HCT116 (cell line): ENCODE results near the gene LRRK1. TPM values are rescaled to one million over a fixed set of nuclear protein-coding genes. Genes with fewer than 3 reads are reported as not detected.

Source experiments
- ATAC-seq: fragments of 200-7000 bp; cut with Tn5 transposase; 2 replicates; pipeline ENCODE4 v1.9.1; 2020; ENCODE audit warnings: mild to moderate bottlenecking, moderate library complexity
- BruUV-seq: library from RNA; stranded (reverse); fragments of 400-500 nt; replicated peaks from 2 replicates; lab custom pipeline; 2021; lab: Mats Ljungman, UMichigan
- CTCF ChIA-PET: fragments of 300-600 bp; sonication (Branson Sonifier 250); formaldehyde crosslinking; loops from one replicate; lab custom pipeline; 2021; ENCODE audit warnings: antibody characterized with exemption; lab: Charles Lee
- POLR2A ChIA-PET: fragments of 300-600, 350-600 bp; sonication (Branson Sonifier 250); formaldehyde crosslinking; loops from one replicate; lab custom pipeline; 2021; ENCODE audit warnings: antibody characterized with exemption; lab: Charles Lee
- RAD21 ChIA-PET, 2 experiments: fragments of 300-600 bp; sonication (Branson Sonifier 250); formaldehyde crosslinking; loops; one replicate each; lab custom pipeline; 2023; ENCODE audit warnings: low total read pairs in 2 of 2; ENCODE audit not compliant: uncharacterized antibody in 2 of 2, unreplicated experiment in 2 of 2, low non-redundant PET in 1 of 2; lab: Charles Lee
- DNase-seq: peaks from one replicate; pipeline ENCODE4 v3.0.0-alpha.2; 2010; ENCODE audit warnings: low read depth, low spot score
- H2AFZ ChIP-seq: fragments of 200-600 bp; shearing (Covaris generic), sonication (generic); 2 replicates; pipeline ENCODE4 v1.6.1; 2017; ENCODE audit warnings: low read depth, mixed run types, mixed read lengths, antibody characterized with exemption, low read length; ENCODE audit not compliant: poor library complexity, severe bottlenecking
- H3K27ac ChIP-seq: 2 replicates; pipeline ENCODE4 v1.5.1; 2012; ENCODE audit warnings: low read depth, low read length
- H3K27me3 ChIP-seq: fragments of 200-600 bp; sonication (generic); 2 replicates; pipeline ENCODE4 v1.6.1; 2016; ENCODE audit warnings: mixed run types, low read length, mixed read lengths; ENCODE audit not compliant: insufficient read depth
- H3K36me3 ChIP-seq, 2 experiments: fragments of 200-500 bp in 1 of 2; fragments of 200-600 bp in 1 of 2; sonication (Bioruptor generic) in 1 of 2; sonication (generic) in 1 of 2; 2 replicates each; pipeline versions ENCODE4 v1.5.1 to v1.6.1; 2014 to 2016; ENCODE audit warnings: low read length in 2 of 2, inconsistent platforms in 1 of 2, mixed read lengths in 1 of 2, mixed run types in 1 of 2; ENCODE audit not compliant: insufficient read depth in 2 of 2, control insufficient read depth in 1 of 2
- H3K4me1 ChIP-seq, 2 experiments: fragments of 200-600 bp in 1 of 2; sonication (generic) in 1 of 2; 2 replicates each; pipeline versions ENCODE4 v1.5.1 to v1.6.1; 2012 to 2017; ENCODE audit warnings: low read length in 2 of 2, inconsistent platforms in 1 of 2, mild to moderate bottlenecking in 1 of 2, mixed read lengths in 1 of 2, mixed run types in 1 of 2, moderate library complexity in 1 of 2; ENCODE audit not compliant: insufficient read depth in 2 of 2, control insufficient read depth in 1 of 2
- H3K4me2 ChIP-seq: fragments of 200-600 bp; sonication (generic); 2 replicates; pipeline ENCODE4 v1.6.1; 2017; ENCODE audit warnings: mixed run types, low read length, mixed read lengths
- H3K4me3 ChIP-seq, 2 experiments: fragments of 200-600 bp in 1 of 2; sonication (generic) in 1 of 2; replicated peaks in 1 of 2; 2 replicates each; pipeline ENCODE4 v1.5.1; 2011 to 2016; ENCODE audit warnings: low read length in 2 of 2, control low read depth in 1 of 2, low read depth in 1 of 2, mild to moderate bottlenecking in 1 of 2, mixed read lengths in 1 of 2, mixed run types in 1 of 2
- H3K79me2 ChIP-seq: fragments of 200-600 bp; sonication (generic); 2 replicates; pipeline ENCODE4 v1.6.1; 2017; ENCODE audit warnings: mild to moderate bottlenecking, mixed run types, low read length, moderate library complexity, mixed read lengths; ENCODE audit not compliant: insufficient read depth
- H3K9ac ChIP-seq: fragments of 200-600 bp; sonication (generic); 2 replicates; pipeline ENCODE4 v1.6.1; 2016; ENCODE audit warnings: low read length, mixed read lengths
- H3K9me2 ChIP-seq: fragments of 200-600 bp; sonication (generic), shearing (Covaris generic); 2 replicates; pipeline ENCODE4 v1.6.1; 2017; ENCODE audit warnings: mixed run types, mild to moderate bottlenecking, moderate library complexity; ENCODE audit not compliant: insufficient read depth
- H3K9me3 ChIP-seq, 2 experiments: fragments of 200-500 bp in 1 of 2; fragments of 200-600 bp in 1 of 2; sonication (Bioruptor generic) in 1 of 2; sonication (generic) in 1 of 2; 2 replicates each; pipeline ENCODE4 v1.6.1; 2014 to 2017; ENCODE audit warnings: low read length in 2 of 2, mixed read lengths in 2 of 2, inconsistent platforms in 1 of 2, low read depth in 1 of 2, mild to moderate bottlenecking in 1 of 2, mixed run types in 1 of 2, moderate library complexity in 1 of 2; ENCODE audit not compliant: control insufficient read depth in 1 of 2, insufficient read depth in 1 of 2
- H4K20me1 ChIP-seq: fragments of 200-600 bp; sonication (generic), shearing (Covaris generic); 2 replicates; pipeline ENCODE4 v1.6.1; 2017; ENCODE audit warnings: mixed run types, mild to moderate bottlenecking, moderate library complexity; ENCODE audit not compliant: insufficient read depth
- CBX3 ChIP-seq: IDR thresholded peaks from 2 replicates; pipeline ENCODE4 v1.6.1; 2012; ENCODE audit warnings: low read depth
- CEBPB ChIP-seq: IDR thresholded peaks from 2 replicates; pipeline ENCODE4 v1.6.1; 2012; ENCODE audit warnings: low read depth
- CTCF ChIP-seq, 3 experiments: fragments of 200-600 bp in 1 of 3; sonication (generic) in 1 of 3; IDR thresholded peaks in 2 of 3; conservative IDR thresholded peaks in 1 of 3; 2 replicates each; pipeline ENCODE4 v1.5.1; 2012 to 2017; ENCODE audit warnings: low read depth in 2 of 3, low read length in 2 of 3, antibody characterized with exemption in 1 of 3, borderline replicate concordance in 1 of 3, control low read depth in 1 of 3, mild to moderate bottlenecking in 1 of 3, mixed read lengths in 1 of 3, mixed run types in 1 of 3, moderate library complexity in 1 of 3; ENCODE audit not compliant: insufficient read depth in 1 of 3
- ELF1 ChIP-seq: IDR thresholded peaks from 2 replicates; pipeline ENCODE4 v1.6.1; 2012; ENCODE audit warnings: low read depth, borderline replicate concordance
- EZH2 ChIP-seq: fragments of 200-600 bp; sonication (generic); IDR thresholded peaks from 2 replicates; pipeline ENCODE4 v1.6.1; 2017; ENCODE audit warnings: antibody characterized with exemption, mixed run types
- EZH2phosphoT487 ChIP-seq: fragments of 200-600 bp; IDR thresholded peaks from 2 replicates; pipeline ENCODE4 v1.6.1; 2018; ENCODE audit warnings: antibody characterized with exemption, borderline replicate concordance
- FOSL1 ChIP-seq: IDR thresholded peaks from 2 replicates; pipeline ENCODE4 v1.6.1; 2012; ENCODE audit warnings: low read depth
- JUND ChIP-seq: IDR thresholded peaks from 2 replicates; pipeline ENCODE4 v1.6.1; 2012
- POLR2AphosphoS5 ChIP-seq: IDR thresholded peaks from 2 replicates; pipeline ENCODE4 v1.6.1; 2011; ENCODE audit warnings: mild to moderate bottlenecking, low read depth, low read length, moderate library complexity
- RAD21 ChIP-seq: IDR thresholded peaks from 2 replicates; pipeline ENCODE4 v1.6.1; 2012; ENCODE audit warnings: low read depth, mild to moderate bottlenecking
- SIN3A ChIP-seq: IDR thresholded peaks from 2 replicates; pipeline ENCODE4 v1.6.1; 2012; ENCODE audit warnings: low read depth
- SP1 ChIP-seq: IDR thresholded peaks from 2 replicates; pipeline ENCODE4 v1.6.1; 2012; ENCODE audit warnings: low read depth
- SRF ChIP-seq: IDR thresholded peaks from 2 replicates; pipeline ENCODE4 v1.6.1; 2012; ENCODE audit warnings: low read depth
- YY1 ChIP-seq: IDR thresholded peaks from 2 replicates; pipeline ENCODE4 v1.6.1; 2011; ENCODE audit warnings: low read length, low read depth, moderate library complexity, mild to moderate bottlenecking; ENCODE audit not compliant: insufficient replicate concordance; ENCODE audit errors: extremely low read depth
- ZBTB33 ChIP-seq: IDR thresholded peaks from 2 replicates; pipeline ENCODE4 v1.6.1; 2011; ENCODE audit warnings: mild to moderate bottlenecking, low read length, moderate library complexity; ENCODE audit not compliant: insufficient replicate concordance; ENCODE audit errors: extremely low read depth
- ZFX ChIP-seq: fragments of 450-650 bp; IDR thresholded peaks from 2 replicates; pipeline ENCODE4 v1.6.1; 2017
- ZNF274 ChIP-seq: fragments of 200-500 bp; sonication (Bioruptor generic); IDR thresholded peaks from 2 replicates; pipeline ENCODE4 v1.6.1; 2014; ENCODE audit warnings: mild to moderate bottlenecking, low read depth, low read length, inconsistent platforms
- intact Hi-C: fragments of 100-400 bp; cut with micrococcal nuclease; formaldehyde crosslinking; loops from 2 replicates; pipeline ENCODE4 v1.10.0; 2022
- total RNA-seq: library from RNA; stranded (reverse); gene quantifications from one replicate; pipeline ENCODE4 v1.2.1, GENCODE V29; 2021; ENCODE audit not compliant: unreplicated experiment
- TF ChIP-seq, protein P1 (sequence below): IDR thresholded peaks from 2 replicates; pipeline ENCODE4 v1.6.1; 2012; ENCODE audit warnings: low read depth
- TF ChIP-seq, protein P2 (sequence below): IDR thresholded peaks from 2 replicates; pipeline ENCODE4 v1.6.1; 2012
- TF ChIP-seq, protein P3 (sequence below): IDR thresholded peaks from 2 replicates; pipeline ENCODE4 v1.6.1; 2012

The LRRK1 gene
- total RNA-seq, 1 experiment from 2014 or later = 21.6 TPM

DNA sequence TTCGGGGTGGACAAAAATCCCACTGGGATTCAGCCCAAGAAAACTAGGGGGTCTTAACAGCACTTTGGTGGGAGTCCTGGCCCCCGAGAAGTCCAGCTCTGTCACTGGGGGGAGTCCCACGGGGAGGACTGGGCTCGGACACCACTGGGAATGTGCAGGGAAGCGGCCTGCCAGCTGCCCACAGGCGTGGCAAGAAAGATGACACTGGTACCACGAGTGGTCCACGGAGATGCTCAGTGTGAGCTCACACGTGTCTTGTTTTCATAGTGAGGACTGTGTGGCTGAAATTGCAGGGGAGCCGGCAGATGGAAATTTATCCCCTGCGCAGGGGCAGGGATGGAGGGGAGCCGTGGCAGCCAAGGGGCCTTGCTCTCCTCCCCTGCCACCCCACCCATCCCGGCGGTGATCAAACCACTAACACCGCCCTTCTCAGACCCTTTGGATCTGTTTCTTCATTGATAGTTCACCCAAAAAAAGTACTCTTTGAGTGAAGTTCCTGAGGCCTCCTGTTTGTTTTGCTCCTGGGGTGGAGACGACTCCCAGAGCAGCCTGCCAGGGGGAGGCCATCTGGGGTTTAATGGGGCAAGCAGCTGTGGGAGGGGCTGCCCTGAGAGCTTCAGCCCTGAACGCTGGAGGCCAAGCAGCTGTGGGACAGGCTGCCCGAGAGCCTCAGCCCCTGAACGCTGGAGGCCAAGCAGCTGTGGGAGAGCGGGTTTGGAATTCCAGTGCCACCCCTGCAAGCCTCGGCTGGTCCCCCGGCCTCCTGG is 130.9 kb downstream of the LRRK1 start:
- POLR2A ChIA-PET = no interaction called here

More for the DNA sequence above, 130.9 kb downstream of the LRRK1 start:
- no peak for DNase-seq
- Histone ChIP-seq H3K9ac (no peak overlapping the region), H3K4me3 (no peak overlapping the region), H3K9me3 (no peaks in the 10 kb centered on the region), H3K4me2 (no peak overlapping the region), H3K4me1 (no peaks in the 10 kb centered on the region), H3K36me3 (no peaks in the 10 kb centered on the region; a peak in 2 of 4 replicates), H2AFZ (no peak overlapping the region), H3K27me3 (no peaks in the 10 kb centered on the region), H4K20me1 (no peaks in the 10 kb centered on the region), H3K27ac (no peak overlapping the region), H3K9me2 (no peaks in the 10 kb centered on the region), H3K79me2 (no peaks in the 10 kb centered on the region)
- ATAC-seq = no peak
- ChIA-PET CTCF (no interaction called here), RAD21 (no interaction called here)
- intact Hi-C loops = no loop called here
- BruUV-seq = no TSS peak
- no peak for TF ChIP-seq SP1
- no peak for TF ChIP-seq SRF
- no peak for TF ChIP-seq FOSL1
- no peak for TF ChIP-seq ZFX
- TF ChIP-seq ZBTB33 = no peak
- no peak for TF ChIP-seq JUND
- TF ChIP-seq ZNF274 = no peak
- no peak for TF ChIP-seq CEBPB
- TF ChIP-seq CTCF (IDR thresholded peaks at IDR 0.05 in 2 of 3, conservative IDR thresholded peaks at IDR 0.05 in 1 of 3; ENCODE audit: borderline replicate concordance in 1 of 3, insufficient read depth in 1 of 3, low read depth in 2 of 3, low read length in 2 of 3) = no peak
- no peak for TF ChIP-seq SIN3A
- TF ChIP-seq CBX3 = no peak
- TF ChIP-seq, protein P1, sequence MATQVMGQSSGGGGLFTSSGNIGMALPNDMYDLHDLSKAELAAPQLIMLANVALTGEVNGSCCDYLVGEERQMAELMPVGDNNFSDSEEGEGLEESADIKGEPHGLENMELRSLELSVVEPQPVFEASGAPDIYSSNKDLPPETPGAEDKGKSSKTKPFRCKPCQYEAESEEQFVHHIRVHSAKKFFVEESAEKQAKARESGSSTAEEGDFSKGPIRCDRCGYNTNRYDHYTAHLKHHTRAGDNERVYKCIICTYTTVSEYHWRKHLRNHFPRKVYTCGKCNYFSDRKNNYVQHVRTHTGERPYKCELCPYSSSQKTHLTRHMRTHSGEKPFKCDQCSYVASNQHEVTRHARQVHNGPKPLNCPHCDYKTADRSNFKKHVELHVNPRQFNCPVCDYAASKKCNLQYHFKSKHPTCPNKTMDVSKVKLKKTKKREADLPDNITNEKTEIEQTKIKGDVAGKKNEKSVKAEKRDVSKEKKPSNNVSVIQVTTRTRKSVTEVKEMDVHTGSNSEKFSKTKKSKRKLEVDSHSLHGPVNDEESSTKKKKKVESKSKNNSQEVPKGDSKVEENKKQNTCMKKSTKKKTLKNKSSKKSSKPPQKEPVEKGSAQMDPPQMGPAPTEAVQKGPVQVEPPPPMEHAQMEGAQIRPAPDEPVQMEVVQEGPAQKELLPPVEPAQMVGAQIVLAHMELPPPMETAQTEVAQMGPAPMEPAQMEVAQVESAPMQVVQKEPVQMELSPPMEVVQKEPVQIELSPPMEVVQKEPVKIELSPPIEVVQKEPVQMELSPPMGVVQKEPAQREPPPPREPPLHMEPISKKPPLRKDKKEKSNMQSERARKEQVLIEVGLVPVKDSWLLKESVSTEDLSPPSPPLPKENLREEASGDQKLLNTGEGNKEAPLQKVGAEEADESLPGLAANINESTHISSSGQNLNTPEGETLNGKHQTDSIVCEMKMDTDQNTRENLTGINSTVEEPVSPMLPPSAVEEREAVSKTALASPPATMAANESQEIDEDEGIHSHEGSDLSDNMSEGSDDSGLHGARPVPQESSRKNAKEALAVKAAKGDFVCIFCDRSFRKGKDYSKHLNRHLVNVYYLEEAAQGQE = no peak
- no peak for TF ChIP-seq EZH2
- TF ChIP-seq, protein P2, sequence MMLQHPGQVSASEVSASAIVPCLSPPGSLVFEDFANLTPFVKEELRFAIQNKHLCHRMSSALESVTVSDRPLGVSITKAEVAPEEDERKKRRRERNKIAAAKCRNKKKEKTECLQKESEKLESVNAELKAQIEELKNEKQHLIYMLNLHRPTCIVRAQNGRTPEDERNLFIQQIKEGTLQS = no peak
- TF ChIP-seq, protein P3, sequence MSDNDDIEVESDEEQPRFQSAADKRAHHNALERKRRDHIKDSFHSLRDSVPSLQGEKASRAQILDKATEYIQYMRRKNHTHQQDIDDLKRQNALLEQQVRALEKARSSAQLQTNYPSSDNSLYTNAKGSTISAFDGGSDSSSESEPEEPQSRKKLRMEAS = no peak
- TF ChIP-seq RAD21 = no peak
- TF ChIP-seq ELF1 = no peak
- no peak for TF ChIP-seq EZH2phosphoT487
- TF ChIP-seq POLR2AphosphoS5 = no peak
- no peak for TF ChIP-seq YY1
